Tibial nerve (tissue), 4 donors: ENCODE measurements around the gene KEL. TPM values are rescaled to one million over a fixed set of nuclear protein-coding genes. Genes with fewer than 3 reads are reported as not detected.

Source experiments
- DNase-seq, 2 donors: peaks; one replicate each; pipeline ENCODE4 v3.0.0-alpha.2; 2019; ENCODE audit warnings: low spot score in 2 of 2
- H3K27ac ChIP-seq, 4 donors: fragments of 200-600 bp; sonication (generic) in 3 of 4; one replicate each; pipeline ENCODE4 v1.5.1; 2017 to 2019; ENCODE audit warnings: mild to moderate bottlenecking in 1 of 4
- H3K27me3 ChIP-seq, 2 donors: fragments of 200-600 bp; sonication (generic) in 1 of 2; one replicate each; pipeline versions ENCODE4 v1.5.1 to v1.6.0; 2017 to 2019
- H3K36me3 ChIP-seq, 3 donors: fragments of 200-600 bp; sonication (generic); one replicate each; pipeline ENCODE4 v1.5.1; 2018 to 2019
- H3K4me1 ChIP-seq, 4 donors: fragments of 200-600 bp; sonication (generic) in 3 of 4; one replicate each; pipeline ENCODE4 v1.5.1; 2017 to 2019
- H3K4me3 ChIP-seq, 4 donors: fragments of 200-600 bp; sonication (generic) in 3 of 4; one replicate each; pipeline ENCODE4 v1.5.1; 2017 to 2019; ENCODE audit warnings: mild to moderate bottlenecking in 1 of 4, moderate library complexity in 1 of 4
- H3K9me3 ChIP-seq, 4 donors: fragments of 200-600 bp; sonication (generic) in 3 of 4; one replicate each; pipeline ENCODE4 v1.5.1; 2017 to 2019
- CTCF ChIP-seq, 5 experiments: fragments of 200-600 bp in 3 of 5; fragments of 450-650 bp in 2 of 5; sonication (generic) in 3 of 5; IDR thresholded peaks; one replicate each; pipeline ENCODE4 v1.5.1; 2016 to 2019; ENCODE audit warnings: antibody characterized with exemption in 5 of 5, mild to moderate bottlenecking in 3 of 5, moderate library complexity in 2 of 5
- EP300 ChIP-seq, 2 donors: sonication (generic); formaldehyde crosslinking; IDR thresholded peaks; one replicate each; pipeline ENCODE4 v1.6.1; 2017; ENCODE audit warnings: antibody characterized with exemption in 2 of 2, mild to moderate bottlenecking in 1 of 2
- POLR2A ChIP-seq, 2 donors: fragments of 450-650 bp; IDR thresholded peaks; one replicate each; pipeline ENCODE4 v1.6.1; 2017; ENCODE audit warnings: antibody characterized with exemption in 2 of 2, mild to moderate bottlenecking in 2 of 2, moderate library complexity in 2 of 2
- WGBS, 2 donors: methylation state at CpG; one replicate each; pipeline ENCODE4 v1.1.5; 2018; 5-methylcytosine and 5-hydroxymethylcytosine counted together
- total RNA-seq, 4 donors: library from RNA; depleted of rRNA; stranded (reverse); fragments of >200 nt; gene quantifications; one replicate each; pipeline ENCODE4 v1.1.0, GENCODE V29; 2016

KEL gene
- total RNA-seq, 4 donors from 2014 or later = 0.59 to 0.87 (median 0.61) TPM

- DNase-seq = no peak
- no peak overlapping the region for H3K4me3 ChIP-seq
- H3K36me3 ChIP-seq = no peaks in the 10 kb centered on the region
- H3K9me3 ChIP-seq = peaks cover 0 to 3% (median 1%) of the 10 kb centered on the region in 4 donors
- H3K4me1 ChIP-seq = no peaks in the 10 kb centered on the region
- TF ChIP-seq CTCF (IDR thresholded peaks at IDR 0.05) (peak in 2 of 5 experiments; percentile 9 to 10), POLR2A (IDR thresholded peaks at IDR 0.05) (no peak)
- H3K27me3 ChIP-seq = no peaks in the 10 kb centered on the region
- H3K27ac ChIP-seq = no peak overlapping the region
- 81 to 84% methylated on average over 21 of the region's 21 CpGs for WGBS, 2 donors
These were observed 53.0 kb downstream of the KEL start for GRCh38 chr7:142908921-142909890.

DNA sequence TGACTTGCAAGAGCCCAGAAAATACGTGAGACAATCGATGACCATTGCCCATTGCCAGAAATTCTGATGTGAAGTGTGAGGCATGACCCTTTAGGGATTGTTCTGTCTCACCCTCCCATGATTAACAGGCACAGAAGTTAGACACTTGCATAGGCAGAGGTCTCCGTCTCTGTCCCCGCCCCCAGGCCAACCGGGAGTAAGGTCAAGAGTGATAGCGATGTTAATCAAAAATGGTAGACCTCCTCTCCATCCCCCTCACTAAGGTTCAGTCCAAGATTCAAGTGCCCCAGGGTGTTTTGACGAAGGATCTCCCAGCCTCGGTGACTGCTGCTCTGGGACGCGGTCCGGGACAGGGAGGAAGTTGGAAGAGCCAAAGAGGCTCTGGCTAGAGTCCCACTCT is 53.9 kb downstream of the KEL start:
- WGBS, 2 donors = 82 to 84% methylated on average over 11 of the region's 11 CpGs
- no peak overlapping the region for H3K27ac ChIP-seq
- no peaks in the 10 kb centered on the region for H3K4me1 ChIP-seq
- no peak for DNase-seq
- peaks cover 0 to 4% (median 1%) of the 10 kb centered on the region in 4 donors for H3K9me3 ChIP-seq
- TF ChIP-seq CTCF (IDR thresholded peaks at IDR 0.05) = no peak
- H3K27me3 ChIP-seq = no peaks in the 10 kb centered on the region
- H3K36me3 ChIP-seq = no peaks in the 10 kb centered on the region
- H3K4me3 ChIP-seq = no peak overlapping the region

DNA sequence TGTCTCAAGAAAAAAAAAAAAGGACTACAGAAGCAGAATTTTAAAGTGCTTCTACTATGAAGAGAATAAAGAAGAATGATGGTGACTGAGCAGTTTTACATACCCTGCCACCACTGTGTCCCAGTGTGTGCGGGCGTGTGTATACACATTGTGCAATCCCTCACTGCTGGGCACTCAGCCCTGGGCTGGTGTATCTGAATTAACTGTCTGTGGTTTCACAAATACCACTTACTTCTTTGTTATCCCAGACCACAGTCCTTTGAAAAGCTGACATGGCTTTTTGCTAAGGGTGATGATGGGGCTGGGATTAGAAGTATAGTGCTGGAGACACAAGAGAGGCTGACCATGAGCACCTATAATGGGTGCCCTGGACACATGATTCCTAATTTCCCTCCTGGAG is 55.5 kb downstream of the KEL start:
- Histone ChIP-seq H3K4me3 (no peak overlapping the region), H3K27me3 (no peaks in the 10 kb centered on the region), H3K4me1 (no peaks in the 10 kb centered on the region), H3K9me3 (peaks cover 0 to 4% (median 1%) of the 10 kb centered on the region in 4 donors), H3K36me3 (no peaks in the 10 kb centered on the region), H3K27ac (no peak overlapping the region)
- no peak for DNase-seq
- TF ChIP-seq CTCF (IDR thresholded peaks at IDR 0.05) (no peak), POLR2A (IDR thresholded peaks at IDR 0.05) (no peak), EP300 (IDR thresholded peaks at IDR 0.05) (no peak)
- WGBS, 2 donors = 72 to 88% methylated on average over 2 of the region's 2 CpGs

DNA sequence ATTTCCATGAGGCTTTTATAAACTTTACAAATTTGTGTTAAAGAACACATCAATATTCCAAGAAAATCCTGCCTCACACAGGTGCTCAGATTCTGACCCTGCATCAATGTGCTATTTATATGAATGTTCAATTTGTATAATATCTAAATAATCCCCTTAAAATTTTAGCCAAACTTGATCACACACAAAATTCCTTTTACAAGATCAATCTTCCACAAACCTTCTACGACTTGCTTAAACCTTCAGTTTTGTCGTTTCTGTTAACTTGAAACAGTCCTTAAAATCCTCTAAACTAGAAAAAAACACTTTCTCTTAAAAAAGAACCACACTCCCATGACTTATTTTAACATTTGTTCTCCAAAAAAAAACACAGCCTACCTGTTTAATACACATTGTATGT is 56.4 kb downstream of the KEL start:
- Histone ChIP-seq H3K36me3 (no peaks in the 10 kb centered on the region), H3K27ac (no peak overlapping the region), H3K9me3 (peaks cover 0 to 4% (median 1%) of the 10 kb centered on the region in 4 donors), H3K27me3 (no peaks in the 10 kb centered on the region), H3K4me1 (no peaks in the 10 kb centered on the region), H3K4me3 (no peak overlapping the region)
- TF ChIP-seq POLR2A (IDR thresholded peaks at IDR 0.05) = no peak
- TF ChIP-seq CTCF (IDR thresholded peaks at IDR 0.05) = no peak
- no peak for TF ChIP-seq EP300 (IDR thresholded peaks at IDR 0.05)
- DNase-seq = no peak
- WGBS, 2 donors = 79 to 92% methylated on average over 2 of the region's 2 CpGs

- Histone ChIP-seq H3K4me1 (no peaks in the 10 kb centered on the region), H3K9me3 (peaks cover 0 to 4% (median 1%) of the 10 kb centered on the region in 4 donors), H3K27ac (no peak overlapping the region), H3K4me3 (no peak overlapping the region), H3K36me3 (no peaks in the 10 kb centered on the region), H3K27me3 (no peaks in the 10 kb centered on the region)
- TF ChIP-seq CTCF (IDR thresholded peaks at IDR 0.05) (no peak), EP300 (IDR thresholded peaks at IDR 0.05) (no peak), POLR2A (IDR thresholded peaks at IDR 0.05) (no peak)
- no peak for DNase-seq
These were observed 58.0 kb downstream of the KEL start for GRCh38 chr7:142904128-142904527.
